Liver (tissue), 3 donors: ENCODE data around the gene FAM53B.
"Not testable (repeated sequence)": the region's sequence is repeated elsewhere in the genome, so short reads cannot be mapped to it uniquely, and the experiment has no call there.

Experiments
- CTCF ChIP-seq: fragments of 150-350 bp; IDR thresholded peaks from 2 replicates; pipeline ENCODE4 v1.5.1; 2017; ENCODE audit warnings: improper control_type of control experiment, low read depth, low read length; ENCODE audit not compliant: missing input control
- GABPA ChIP-seq, 2 donors: IDR thresholded peaks in 1 of 2; conservative IDR thresholded peaks in 1 of 2; 2 replicates each; pipeline ENCODE4 v1.6.1; 2016; ENCODE audit warnings: antibody characterized with exemption in 2 of 2, mild to moderate bottlenecking in 1 of 2, moderate library complexity in 1 of 2
- HNF4G ChIP-seq: IDR thresholded peaks from 2 replicates; pipeline ENCODE4 v1.6.1; 2016; ENCODE audit warnings: antibody characterized with exemption
- JUND ChIP-seq, 2 donors: IDR thresholded peaks; 2 replicates each; pipeline ENCODE4 v1.6.1; 2016; ENCODE audit warnings: antibody characterized with exemption in 2 of 2
- MAX ChIP-seq: IDR thresholded peaks from 2 replicates; pipeline ENCODE4 v1.6.1; 2016; ENCODE audit warnings: antibody characterized with exemption
- RAD21 ChIP-seq, 2 donors: IDR thresholded peaks; 2 replicates each; pipeline ENCODE4 v1.6.1; 2016; ENCODE audit warnings: antibody characterized with exemption in 2 of 2, mild to moderate bottlenecking in 2 of 2
- REST ChIP-seq: IDR thresholded peaks from 2 replicates; pipeline ENCODE4 v1.6.1; 2016; ENCODE audit warnings: antibody characterized with exemption, mild to moderate bottlenecking
- SP1 ChIP-seq: IDR thresholded peaks from 2 replicates; pipeline ENCODE4 v1.6.1; 2018; ENCODE audit warnings: antibody characterized with exemption, mild to moderate bottlenecking
- YY1 ChIP-seq: IDR thresholded peaks from 2 replicates; pipeline ENCODE4 v1.6.1; 2016; ENCODE audit warnings: antibody characterized with exemption, mild to moderate bottlenecking
- donor health status: healthy.
- donor health status: healthy.

- TF ChIP-seq CTCF; GABPA (IDR thresholded peaks at IDR 0.05 in 1 of 2, conservative IDR thresholded peaks at IDR 0.05 in 1 of 2); YY1; MAX; RAD21 (IDR thresholded peaks at IDR 0.05); REST; JUND (IDR thresholded peaks at IDR 0.05); SP1; HNF4G: not testable (repeated sequence)
Observed at GRCh38 chr10:124610851-124611250, 133.3 kb downstream of the FAM53B start.
